Measurements from ENCODE around the gene PCED1B. TPM values are rescaled to one million over a fixed set of nuclear protein-coding genes. Genes with fewer than 3 reads are reported as not detected.
A peak's percentile ranks its signal among the peaks of the same experiment; 100 is the strongest.
"Not testable (repeated sequence)": the region's sequence is repeated elsewhere in the genome, so short reads cannot be mapped to it uniquely, and the experiment has no call there.

PCED1B gene
- total and polyA plus RNA-seq, 8 donors = 0.60 to 8.1 (median 1.3) TPM

DNA sequence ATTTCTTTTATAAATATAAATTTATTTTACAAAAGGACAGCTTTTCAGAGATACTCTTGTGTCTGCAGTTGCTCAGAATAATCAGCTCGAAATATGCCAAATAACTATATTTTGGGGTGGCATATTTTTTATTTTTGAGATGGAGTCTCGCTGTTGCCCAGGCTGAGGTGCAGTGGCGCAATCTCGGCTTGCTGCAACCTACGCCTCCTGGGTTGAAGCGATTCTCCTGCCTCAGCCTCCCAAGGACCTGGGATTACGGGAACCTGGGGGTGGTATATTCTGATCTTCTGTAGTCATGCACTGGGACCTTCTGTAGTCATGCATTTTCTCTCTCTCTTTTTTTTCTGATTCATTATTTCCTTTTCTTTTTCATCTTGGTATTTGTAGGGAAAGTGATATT lies 135.3 kb downstream of the PCED1B start:
- intact Hi-C loops (cut with DNase I) = no loop called here
- Histone ChIP-seq H3K27me3 (no peaks in the 10 kb centered on the region), H3K4me3 (peak overlapping the region in 1 of 2 donors; percentile 38), H3K36me3 (no peaks in the 10 kb centered on the region), H3K4me1 (peaks cover 0 to 18% of the 10 kb centered on the region in 2 donors), H3K9me3 (no peaks in the 10 kb centered on the region), H3K27ac (no peak overlapping the region)
- TF ChIP-seq, protein P1, sequence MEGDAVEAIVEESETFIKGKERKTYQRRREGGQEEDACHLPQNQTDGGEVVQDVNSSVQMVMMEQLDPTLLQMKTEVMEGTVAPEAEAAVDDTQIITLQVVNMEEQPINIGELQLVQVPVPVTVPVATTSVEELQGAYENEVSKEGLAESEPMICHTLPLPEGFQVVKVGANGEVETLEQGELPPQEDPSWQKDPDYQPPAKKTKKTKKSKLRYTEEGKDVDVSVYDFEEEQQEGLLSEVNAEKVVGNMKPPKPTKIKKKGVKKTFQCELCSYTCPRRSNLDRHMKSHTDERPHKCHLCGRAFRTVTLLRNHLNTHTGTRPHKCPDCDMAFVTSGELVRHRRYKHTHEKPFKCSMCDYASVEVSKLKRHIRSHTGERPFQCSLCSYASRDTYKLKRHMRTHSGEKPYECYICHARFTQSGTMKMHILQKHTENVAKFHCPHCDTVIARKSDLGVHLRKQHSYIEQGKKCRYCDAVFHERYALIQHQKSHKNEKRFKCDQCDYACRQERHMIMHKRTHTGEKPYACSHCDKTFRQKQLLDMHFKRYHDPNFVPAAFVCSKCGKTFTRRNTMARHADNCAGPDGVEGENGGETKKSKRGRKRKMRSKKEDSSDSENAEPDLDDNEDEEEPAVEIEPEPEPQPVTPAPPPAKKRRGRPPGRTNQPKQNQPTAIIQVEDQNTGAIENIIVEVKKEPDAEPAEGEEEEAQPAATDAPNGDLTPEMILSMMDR (IDR thresholded peaks at IDR 0.05) = no peak
- DNase-seq = peak in 1 of 4 donors; percentile 74
- no peak for ATAC-seq

DNA sequence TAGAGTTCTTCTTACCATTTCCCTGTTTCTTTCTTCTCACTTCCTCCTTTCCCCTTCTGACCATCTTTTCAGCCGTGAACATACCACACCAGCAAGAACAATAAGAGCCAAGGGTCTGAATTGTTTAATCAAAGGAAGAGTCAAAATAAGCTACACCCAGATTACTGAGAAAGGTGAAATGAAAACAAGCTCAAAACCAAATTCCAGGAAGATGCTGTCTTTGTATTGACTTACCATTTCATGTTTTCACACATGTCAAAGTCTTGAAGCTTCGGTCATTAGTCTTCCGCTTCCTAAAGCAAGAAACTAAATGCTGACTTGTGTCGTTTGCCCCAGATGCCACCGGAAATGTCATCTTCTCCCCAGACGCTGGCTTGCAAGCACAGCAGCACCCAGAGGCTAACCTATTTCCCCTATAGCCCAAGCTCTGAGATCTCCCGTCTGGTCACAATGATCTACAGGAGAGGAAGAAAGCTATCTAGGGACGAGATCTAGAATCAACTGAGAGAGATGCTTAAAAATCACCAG lies 136.8 kb downstream of the PCED1B start:
- DNase-seq (peak in 1 of 4 donors; percentile 74), ATAC-seq (peak; percentile 83)
- Histone ChIP-seq H3K4me1 (peaks cover 0 to 27% of the 10 kb centered on the region in 2 donors), H3K27ac (peak overlapping the region; percentile 70 to 92), H3K9me3 (no peaks in the 10 kb centered on the region), H3K4me3 (peak overlapping the region; percentile 3 to 38), H3K36me3 (no peaks in the 10 kb centered on the region), H3K27me3 (no peaks in the 10 kb centered on the region)
- intact Hi-C loops (cut with DNase I) = no loop called here
- TF ChIP-seq, protein P1 (IDR thresholded peaks at IDR 0.05) = no peak

DNA sequence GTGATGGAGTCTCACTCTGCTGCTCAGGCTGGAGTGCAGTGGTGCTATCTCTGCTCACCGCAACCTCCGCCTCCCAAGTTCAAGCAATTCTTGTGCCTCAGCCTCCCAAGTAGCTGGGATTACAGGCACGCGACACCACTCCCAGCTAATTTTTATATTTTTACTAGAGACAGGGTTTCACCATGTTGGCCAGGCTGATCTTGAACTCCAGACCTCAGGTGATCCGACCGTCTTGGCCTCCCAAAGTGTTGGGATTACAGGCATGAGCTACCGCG lies 138.1 kb downstream of the PCED1B start:
- Histone ChIP-seq H3K4me1 (peaks cover 0 to 27% of the 10 kb centered on the region in 2 donors), H3K4me3 (peak overlapping the region in 1 of 2 donors; percentile 38), H3K27ac (peak overlapping the region in 1 of 2 donors; percentile 24)
- ATAC-seq; intact Hi-C loops (cut with DNase I); H3K36me3 ChIP-seq; H3K27me3 ChIP-seq; DNase-seq; H3K9me3 ChIP-seq: not testable (repeated sequence)

DNA sequence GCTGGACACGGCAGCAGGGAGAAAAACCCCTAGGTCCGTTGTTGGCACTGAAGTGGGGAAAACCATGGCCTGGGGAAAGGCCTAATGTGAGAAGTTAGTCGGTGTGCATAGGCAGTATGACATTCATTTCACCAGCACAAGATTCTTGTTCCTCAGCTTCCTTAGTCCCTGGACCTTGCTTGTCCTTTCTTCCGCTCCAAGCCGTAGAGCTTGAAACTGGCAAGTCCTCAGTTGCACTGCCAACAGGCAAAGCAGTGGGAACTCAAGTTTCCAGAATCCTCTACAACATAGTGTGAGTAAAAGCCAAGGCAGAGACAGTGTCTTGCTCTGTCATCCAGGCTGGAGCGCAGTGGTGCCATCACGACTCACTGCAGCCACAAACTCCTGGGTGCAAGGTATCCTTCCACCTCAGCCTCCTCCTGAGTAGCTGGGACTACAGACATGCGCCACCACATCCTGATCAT lies 138.8 kb downstream of the PCED1B start:
- no peaks in the 10 kb centered on the region for H3K9me3 ChIP-seq
- TF ChIP-seq, protein P1 (IDR thresholded peaks at IDR 0.05) = no peak
- H3K36me3 ChIP-seq = no peaks in the 10 kb centered on the region
- H3K4me3 ChIP-seq = peak overlapping the region in 1 of 2 donors; percentile 38
- peaks cover 0 to 32% of the 10 kb centered on the region in 2 donors for H3K4me1 ChIP-seq
- no peaks in the 10 kb centered on the region for H3K27me3 ChIP-seq
- DNase-seq (no peak), ATAC-seq (no peak)
- peak overlapping the region in 1 of 2 donors; percentile 24 for H3K27ac ChIP-seq
- intact Hi-C loops (cut with DNase I) = no loop called here

DNA sequence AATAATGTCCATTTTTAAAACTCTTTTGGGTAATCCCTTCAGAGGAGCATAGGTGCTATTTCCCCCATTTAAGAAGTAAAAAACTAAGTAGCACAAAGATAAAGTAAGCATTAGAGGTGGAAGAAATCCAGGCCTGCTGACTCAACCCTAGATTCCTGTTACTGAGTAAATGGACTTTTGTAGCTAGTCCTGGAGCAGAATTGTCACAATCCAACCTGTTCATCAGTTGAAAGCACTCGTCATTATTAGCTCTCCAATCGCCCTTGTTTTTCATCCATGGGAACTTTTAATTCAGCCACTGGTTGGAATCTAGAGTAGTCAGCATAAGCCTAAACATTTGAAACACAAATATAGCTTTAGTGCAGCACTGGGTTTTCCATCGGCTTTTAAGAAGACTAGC lies 139.8 kb downstream of the PCED1B start:
- Histone ChIP-seq H3K27me3 (no peaks in the 10 kb centered on the region), H3K27ac (no peak overlapping the region), H3K4me1 (peaks cover 4 to 42% of the 10 kb centered on the region in 2 donors), H3K9me3 (no peaks in the 10 kb centered on the region), H3K36me3 (no peaks in the 10 kb centered on the region), H3K4me3 (no peak overlapping the region)
- ATAC-seq = no peak
- intact Hi-C loops (cut with DNase I) = no loop called here
- no peak for DNase-seq
- TF ChIP-seq, protein P1 (IDR thresholded peaks at IDR 0.05) = no peak
